ENCODE measurements around the gene TEX35. TPM values are rescaled to one million over a fixed set of nuclear protein-coding genes. Genes with fewer than 3 reads are reported as not detected.

The TEX35 gene
- total RNA-seq, 4 donors from 2014 or later, result not detected

DNA sequence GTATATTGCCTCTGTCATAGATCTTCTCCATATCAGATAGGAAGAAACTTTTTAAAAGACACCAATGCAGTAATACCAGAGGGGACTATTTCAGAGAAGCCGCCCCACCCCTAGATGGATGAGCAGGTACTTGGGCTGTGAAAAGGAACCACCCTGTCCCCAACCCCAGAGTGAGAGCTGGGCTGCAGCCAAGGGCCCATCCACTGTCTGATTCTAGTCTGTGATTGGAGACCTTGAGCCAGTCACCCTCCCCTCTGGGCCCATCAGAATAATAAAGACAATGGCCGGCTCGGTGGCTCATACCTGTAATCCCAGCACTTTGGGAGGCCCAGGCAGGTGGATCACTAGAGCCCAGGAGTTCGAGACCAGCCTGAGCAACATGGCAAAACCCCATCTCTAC is 21.2 kb upstream of the TEX35 start:
- intact Hi-C loops (cut with DNase I; ENCODE audit: low total_unique reads) (no loop called here), in situ Hi-C loops (cut with MboI; ENCODE audit: low pct_ligation_motif_present in 1 of 4, low pct_unique_long_range_greater_than_20kb in 1 of 4, low sequenced_read_pairs in 3 of 4) (no loop called here)
- no peaks in the 10 kb centered on the region for H3K36me3 ChIP-seq
- WGBS, 2 donors (ENCODE audit: low coverage in 1 of 2), result 89 to 100% methylated on average over 1 to 4 of the region's 4 CpGs
- H3K9me3 ChIP-seq, result no peaks in the 10 kb centered on the region
- no peak overlapping the region for H3K27ac ChIP-seq
- no peak for TF ChIP-seq POLR2AphosphoS5 (IDR thresholded peaks at IDR 0.05)
- TF ChIP-seq POLR2A (IDR thresholded peaks at IDR 0.05), result no peak
- no peak for TF ChIP-seq EP300 (IDR thresholded peaks at IDR 0.05; ENCODE audit: low read depth)
- TF ChIP-seq, protein P1, sequence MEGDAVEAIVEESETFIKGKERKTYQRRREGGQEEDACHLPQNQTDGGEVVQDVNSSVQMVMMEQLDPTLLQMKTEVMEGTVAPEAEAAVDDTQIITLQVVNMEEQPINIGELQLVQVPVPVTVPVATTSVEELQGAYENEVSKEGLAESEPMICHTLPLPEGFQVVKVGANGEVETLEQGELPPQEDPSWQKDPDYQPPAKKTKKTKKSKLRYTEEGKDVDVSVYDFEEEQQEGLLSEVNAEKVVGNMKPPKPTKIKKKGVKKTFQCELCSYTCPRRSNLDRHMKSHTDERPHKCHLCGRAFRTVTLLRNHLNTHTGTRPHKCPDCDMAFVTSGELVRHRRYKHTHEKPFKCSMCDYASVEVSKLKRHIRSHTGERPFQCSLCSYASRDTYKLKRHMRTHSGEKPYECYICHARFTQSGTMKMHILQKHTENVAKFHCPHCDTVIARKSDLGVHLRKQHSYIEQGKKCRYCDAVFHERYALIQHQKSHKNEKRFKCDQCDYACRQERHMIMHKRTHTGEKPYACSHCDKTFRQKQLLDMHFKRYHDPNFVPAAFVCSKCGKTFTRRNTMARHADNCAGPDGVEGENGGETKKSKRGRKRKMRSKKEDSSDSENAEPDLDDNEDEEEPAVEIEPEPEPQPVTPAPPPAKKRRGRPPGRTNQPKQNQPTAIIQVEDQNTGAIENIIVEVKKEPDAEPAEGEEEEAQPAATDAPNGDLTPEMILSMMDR (IDR thresholded peaks at IDR 0.05), result no peak
- H3K4me1 ChIP-seq, result peaks cover 0 to 4% (median 2%) of the 10 kb centered on the region in 4 donors
- DNase-seq, result no peak
- no peak overlapping the region for H3K4me3 ChIP-seq
- peaks cover 7% of the 10 kb centered on the region for H3K27me3 ChIP-seq

DNA sequence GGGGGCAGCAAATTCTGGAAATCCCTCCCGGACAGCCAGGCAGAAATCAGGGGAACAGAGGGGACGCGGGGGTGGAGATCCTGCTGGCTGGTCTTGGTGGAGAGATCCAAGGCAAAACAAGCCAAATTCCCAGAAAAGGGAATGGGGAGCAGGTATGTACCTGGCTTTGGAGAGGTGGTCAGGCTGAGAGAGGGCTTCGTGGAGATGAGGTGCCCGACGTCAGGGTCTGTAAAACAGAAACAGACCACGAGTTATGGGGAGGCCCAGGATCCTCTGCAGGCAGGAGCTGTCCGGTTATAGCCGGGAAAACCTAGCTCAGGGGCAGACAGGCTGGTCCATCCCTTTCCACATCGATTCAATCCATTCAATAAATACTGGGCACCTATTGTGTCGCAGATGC is 20.6 kb upstream of the TEX35 start:
- Histone ChIP-seq H3K27ac (no peak overlapping the region), H3K9me3 (no peaks in the 10 kb centered on the region), H3K36me3 (no peaks in the 10 kb centered on the region), H3K4me3 (no peak overlapping the region), H3K4me1 (no peaks in the 10 kb centered on the region), H3K27me3 (peaks cover 1% of the 10 kb centered on the region)
- TF ChIP-seq POLR2AphosphoS5 (IDR thresholded peaks at IDR 0.05) (no peak), POLR2A (IDR thresholded peaks at IDR 0.05) (no peak), EP300 (IDR thresholded peaks at IDR 0.05; ENCODE audit: low read depth) (no peak)
- TF ChIP-seq, protein P1 (IDR thresholded peaks at IDR 0.05), result no peak
- in situ Hi-C loops (cut with MboI; ENCODE audit: low pct_ligation_motif_present in 1 of 4, low pct_unique_long_range_greater_than_20kb in 1 of 4, low sequenced_read_pairs in 3 of 4), result no loop called here
- intact Hi-C loops (cut with DNase I; ENCODE audit: low total_unique reads), result no loop called here
- 82 to 87% methylated on average over 11 of the region's 11 CpGs for WGBS, 2 donors (ENCODE audit: low coverage in 1 of 2)
- no peak for DNase-seq

DNA sequence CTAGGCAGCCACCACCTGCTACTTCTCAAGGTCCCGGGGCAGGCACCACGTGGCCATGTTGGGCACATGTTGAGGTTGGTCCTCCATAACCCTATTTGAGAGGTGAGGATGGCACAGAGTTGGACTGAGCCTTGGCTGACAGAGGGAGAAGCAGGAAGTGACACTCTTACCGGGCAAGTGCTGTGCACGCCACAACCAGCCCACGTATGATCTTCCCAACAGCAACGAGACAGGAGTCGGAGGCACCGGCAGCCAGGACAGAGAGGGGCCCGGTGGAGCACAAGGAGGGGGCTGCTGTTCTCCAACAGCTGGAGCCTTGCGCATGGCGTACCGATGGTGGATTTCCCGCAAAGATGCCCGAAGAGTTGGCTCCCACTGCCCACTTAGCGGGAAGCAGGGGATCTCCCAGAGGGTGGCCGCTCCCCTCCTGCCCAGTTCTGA is 19.6 kb upstream of the TEX35 start:
- WGBS, 2 donors (ENCODE audit: low coverage in 1 of 2), result 93% methylated on average over 14 of the region's 16 CpGs; no CpG with 5 or more reads in 1 of the 2 donors
- no peak for TF ChIP-seq POLR2A (IDR thresholded peaks at IDR 0.05)
- TF ChIP-seq POLR2AphosphoS5 (IDR thresholded peaks at IDR 0.05), result no peak

DNA sequence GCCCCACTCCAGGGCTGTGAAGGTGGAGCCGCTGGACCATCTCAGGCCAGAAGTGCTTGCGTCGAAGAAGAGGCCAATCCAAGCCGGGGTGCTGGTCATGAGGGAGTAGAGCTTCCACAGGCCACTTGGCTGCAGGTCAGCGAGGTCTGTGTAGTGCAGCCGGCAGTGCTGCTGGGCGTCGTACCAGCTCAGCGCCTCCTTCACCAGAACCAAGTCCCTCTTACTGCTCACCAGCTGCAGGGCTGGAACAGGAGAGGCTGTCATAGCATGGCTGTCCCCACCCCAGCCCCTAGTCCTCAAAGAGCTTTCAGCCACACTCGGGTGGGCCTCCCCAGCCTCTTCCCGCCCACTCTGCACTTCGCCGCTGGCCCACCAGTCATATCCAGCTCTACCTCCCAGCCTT is 18.3 kb upstream of the TEX35 start:
- in situ Hi-C loops (cut with MboI; ENCODE audit: low pct_ligation_motif_present in 1 of 4, low pct_unique_long_range_greater_than_20kb in 1 of 4, low sequenced_read_pairs in 3 of 4) (no loop called here), intact Hi-C loops (cut with DNase I; ENCODE audit: low total_unique reads) (no loop called here)
- no peak overlapping the region for H3K27ac ChIP-seq
- H3K4me1 ChIP-seq, result no peaks in the 10 kb centered on the region
- no peaks in the 10 kb centered on the region for H3K9me3 ChIP-seq
- no peaks in the 10 kb centered on the region for H3K36me3 ChIP-seq
- no peak overlapping the region for H3K4me3 ChIP-seq
- WGBS, 2 donors (ENCODE audit: low coverage in 1 of 2), result 96 to 100% methylated on average over 6 to 12 of the region's 13 CpGs
- TF ChIP-seq, protein P1 (IDR thresholded peaks at IDR 0.05), result no peak
- TF ChIP-seq POLR2A (IDR thresholded peaks at IDR 0.05) (no peak), EP300 (IDR thresholded peaks at IDR 0.05; ENCODE audit: low read depth) (no peak), POLR2AphosphoS5 (IDR thresholded peaks at IDR 0.05) (no peak)
- H3K27me3 ChIP-seq, result no peaks in the 10 kb centered on the region
- DNase-seq, result no peak

More for the DNA sequence above, 19.6 kb upstream of the TEX35 start:
- DNase-seq, result no peak
- H3K27ac ChIP-seq, result no peak overlapping the region
- H3K36me3 ChIP-seq, result no peaks in the 10 kb centered on the region
- no peaks in the 10 kb centered on the region for H3K9me3 ChIP-seq
- intact Hi-C loops (cut with DNase I; ENCODE audit: low total_unique reads), result no loop called here
- in situ Hi-C loops (cut with MboI; ENCODE audit: low pct_ligation_motif_present in 1 of 4, low pct_unique_long_range_greater_than_20kb in 1 of 4, low sequenced_read_pairs in 3 of 4), result no loop called here
- no peak overlapping the region for H3K4me3 ChIP-seq
- no peaks in the 10 kb centered on the region for H3K27me3 ChIP-seq
- H3K4me1 ChIP-seq, result no peaks in the 10 kb centered on the region

DNA sequence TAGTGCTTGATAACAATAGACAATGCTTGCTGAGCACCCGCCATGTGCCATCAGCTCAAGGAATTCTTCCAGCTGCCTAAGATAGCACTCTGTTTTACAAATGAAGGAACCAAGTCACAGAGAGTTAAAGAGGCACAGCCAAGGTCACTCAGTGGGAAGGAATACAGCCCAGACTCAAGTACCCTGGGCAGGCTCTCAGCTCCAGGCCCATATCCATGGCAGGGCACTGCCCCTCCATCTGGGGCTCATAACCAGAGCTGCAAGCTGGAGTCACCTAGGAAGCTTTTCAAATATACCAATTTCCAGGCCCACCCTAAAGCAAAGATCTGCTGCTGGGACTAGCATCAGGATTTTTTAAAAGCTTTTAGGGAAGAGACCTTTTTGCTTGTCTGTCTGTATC is 17.8 kb upstream of the TEX35 start:
- in situ Hi-C loops (cut with MboI; ENCODE audit: low pct_ligation_motif_present in 1 of 4, low pct_unique_long_range_greater_than_20kb in 1 of 4, low sequenced_read_pairs in 3 of 4) (no loop called here), intact Hi-C loops (cut with DNase I; ENCODE audit: low total_unique reads) (no loop called here)
- no peak overlapping the region for H3K4me3 ChIP-seq
- no peak overlapping the region for H3K27ac ChIP-seq
- no peaks in the 10 kb centered on the region for H3K4me1 ChIP-seq
- TF ChIP-seq EP300 (IDR thresholded peaks at IDR 0.05; ENCODE audit: low read depth), result no peak
- TF ChIP-seq, protein P1 (IDR thresholded peaks at IDR 0.05), result no peak
- TF ChIP-seq POLR2AphosphoS5 (IDR thresholded peaks at IDR 0.05), result no peak
- TF ChIP-seq POLR2A (IDR thresholded peaks at IDR 0.05), result no peak
- H3K36me3 ChIP-seq, result no peaks in the 10 kb centered on the region
- WGBS, 2 donors (ENCODE audit: low coverage in 1 of 2), result 100% methylated on average over 1 of the region's 1 CpG; no CpG with 5 or more reads in 1 of the 2 donors
- no peak for DNase-seq
- no peaks in the 10 kb centered on the region for H3K9me3 ChIP-seq
- H3K27me3 ChIP-seq, result no peaks in the 10 kb centered on the region

Measured in transverse colon (tissue), 4 donors.